GM19043 (cell line): ENCODE measurements around the gene LRPAP1.
"Not testable (repeated sequence)": the region's sequence is repeated elsewhere in the genome, so short reads cannot be mapped to it uniquely, and the experiment has no call there.

Experiments used
- ATAC-seq: cut with Tn5 transposase; IDR thresholded peaks from one replicate; pipeline ENCODE4 v1.9.1; 2021; ENCODE audit warnings: low read depth; ENCODE audit not compliant: unreplicated experiment

Gene LRPAP1

DNA sequence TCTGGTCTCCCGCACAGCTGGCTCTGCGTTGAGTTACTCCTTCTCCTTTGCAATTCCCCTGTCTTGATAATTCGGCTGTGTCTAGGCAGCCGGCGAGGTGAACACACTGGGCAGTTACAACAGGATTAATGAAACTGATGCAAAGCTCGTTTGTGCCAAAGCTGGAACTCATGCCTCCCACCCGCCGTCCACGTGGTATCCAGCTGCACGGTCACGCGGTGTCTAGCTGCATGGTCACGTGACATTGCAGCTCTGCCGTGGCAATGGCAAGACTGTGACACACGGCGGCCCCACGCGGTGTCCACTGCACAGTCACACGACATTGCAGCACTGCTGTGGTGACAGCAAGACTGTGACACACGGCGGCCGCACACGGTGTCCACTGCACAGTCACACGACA lies 31.2 kb upstream of the LRPAP1 start:
- ATAC-seq, result no peak

- not testable (repeated sequence) for ATAC-seq
Observed at GRCh38 chr4:3562127-3562526, 29.9 kb upstream of the LRPAP1 start.

- not testable (repeated sequence) for ATAC-seq
Observed at GRCh38 chr4:3560465-3560864, 28.2 kb upstream of the LRPAP1 start.

- not testable (repeated sequence) for ATAC-seq
Observed at GRCh38 chr4:3559381-3560290, 27.4 kb upstream of the LRPAP1 start.

- not testable (repeated sequence) for ATAC-seq
Observed at GRCh38 chr4:3558514-3558836, 26.3 kb upstream of the LRPAP1 start.

DNA sequence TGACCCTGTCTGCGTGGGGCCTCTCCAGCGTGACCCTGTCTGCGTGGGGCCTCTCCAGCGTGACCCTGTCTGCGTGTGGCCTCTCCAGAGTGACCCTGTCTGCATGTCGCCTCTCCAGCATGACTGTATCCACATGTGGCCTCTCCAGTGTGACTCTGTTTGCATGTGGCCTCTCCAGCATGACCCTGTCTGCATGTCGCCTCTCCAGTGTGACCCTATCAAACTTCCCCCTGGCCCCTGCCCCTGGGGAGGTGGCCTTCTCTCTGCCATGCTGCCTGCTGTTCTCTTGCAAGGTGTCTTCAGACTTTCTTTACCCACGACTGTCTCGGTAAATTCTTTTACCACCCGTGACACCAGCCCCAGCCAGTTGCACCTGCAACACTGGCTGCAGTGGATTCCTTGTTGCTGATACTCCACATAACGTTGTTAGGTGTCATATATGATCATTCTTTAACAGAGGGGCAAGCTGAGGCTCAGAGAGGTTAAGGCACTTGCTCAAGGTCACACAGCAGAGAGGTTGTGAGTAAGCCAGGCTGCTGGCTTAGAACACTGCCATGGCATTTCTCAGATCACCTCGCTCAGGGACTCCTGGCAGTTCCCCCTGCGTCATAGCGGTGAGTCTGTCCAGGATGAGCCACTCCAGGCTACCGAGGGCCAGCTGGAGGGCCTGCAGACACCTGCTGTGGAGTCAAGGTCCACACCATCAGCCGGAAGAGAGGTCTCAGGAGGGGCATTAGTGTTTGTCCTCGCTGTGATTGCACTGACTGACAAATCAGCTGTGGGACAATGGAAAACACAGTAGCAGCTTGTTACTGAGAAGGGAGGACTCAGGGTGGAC lies 25.7 kb upstream of the LRPAP1 start:
- not testable (repeated sequence) for ATAC-seq

DNA sequence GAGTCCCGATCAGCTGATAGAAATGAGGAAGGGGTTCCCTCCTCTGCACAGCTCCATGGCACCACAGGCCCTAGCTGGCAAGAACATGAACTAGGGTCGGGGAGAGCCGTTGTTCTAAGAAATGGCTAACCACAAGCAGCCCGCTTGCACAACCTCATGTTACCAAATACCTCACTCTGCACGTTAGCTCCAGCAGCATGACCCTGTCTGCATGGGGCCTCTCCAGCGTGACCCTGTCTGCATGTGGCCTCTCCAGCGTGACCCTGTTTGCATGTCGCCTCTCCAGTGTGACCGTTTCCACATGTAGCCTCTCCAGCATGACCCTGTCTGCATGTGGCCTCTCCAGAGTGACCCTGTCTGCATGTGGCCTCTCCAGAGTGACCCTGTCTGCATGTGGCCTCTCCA lies 24.9 kb upstream of the LRPAP1 start:
- not testable (repeated sequence) for ATAC-seq

GRCh38 chr4:3556244-3556867 lies 24.1 kb upstream of the LRPAP1 start:
- ATAC-seq, result not testable (repeated sequence)

DNA sequence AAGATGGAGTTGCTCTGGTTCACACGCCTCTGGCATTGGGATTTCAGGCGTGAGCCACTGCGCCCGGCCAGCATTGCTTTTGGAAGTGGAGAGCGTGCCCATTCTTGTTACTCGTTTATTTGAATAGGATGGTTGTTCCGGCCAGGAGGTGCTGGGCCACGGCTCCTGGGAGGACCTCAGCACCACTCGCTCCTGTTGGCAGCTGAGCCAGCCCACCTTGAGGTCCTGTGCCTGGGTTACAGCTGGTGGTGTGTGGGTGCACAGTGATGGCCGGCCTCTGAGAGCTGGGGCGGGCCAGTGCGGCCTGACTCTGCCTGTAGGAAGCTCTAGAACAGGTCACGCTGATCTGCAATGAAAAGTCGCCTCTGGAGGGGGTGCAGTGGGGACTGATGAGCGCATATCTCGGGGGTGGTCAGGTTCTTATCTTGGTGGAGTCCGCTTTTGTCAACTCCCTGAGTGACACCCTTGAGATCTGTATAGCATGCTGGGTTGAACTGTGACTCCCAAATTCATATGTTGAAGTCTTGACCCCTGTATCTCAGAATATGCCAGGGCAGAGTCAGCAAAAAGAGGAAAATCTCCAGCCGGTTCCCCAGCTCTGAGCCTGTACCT lies 23.3 kb upstream of the LRPAP1 start:
- not testable (repeated sequence) for ATAC-seq

- ATAC-seq, result not testable (repeated sequence)
Observed at GRCh38 chr4:3551366-3551765, 19.1 kb upstream of the LRPAP1 start.

- ATAC-seq, result not testable (repeated sequence)
Observed at GRCh38 chr4:3550792-3551325, 18.6 kb upstream of the LRPAP1 start.

DNA sequence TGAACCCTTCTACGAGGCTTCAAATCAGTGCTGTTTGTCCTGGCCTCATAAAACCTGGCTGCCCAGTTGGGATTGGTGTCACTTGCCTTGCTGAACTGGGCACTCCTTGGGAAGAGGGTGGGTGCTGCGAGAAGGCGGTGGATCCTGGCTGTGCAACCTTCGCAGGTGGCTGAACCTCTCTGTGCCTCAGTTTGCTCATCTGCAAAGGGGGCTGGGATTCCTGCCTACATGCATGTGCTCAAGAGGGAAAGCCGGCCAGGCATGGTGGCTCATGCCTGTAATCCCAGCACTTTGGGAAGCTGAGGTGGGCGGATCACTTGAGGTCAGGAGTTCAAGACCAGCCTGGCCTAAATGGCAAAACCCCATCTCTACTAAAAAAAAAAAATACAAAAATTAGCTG lies 17.8 kb upstream of the LRPAP1 start:
- ATAC-seq, result not testable (repeated sequence)

GRCh38 chr4:3549694-3550001 lies 17.4 kb upstream of the LRPAP1 start:
- not testable (repeated sequence) for ATAC-seq

DNA sequence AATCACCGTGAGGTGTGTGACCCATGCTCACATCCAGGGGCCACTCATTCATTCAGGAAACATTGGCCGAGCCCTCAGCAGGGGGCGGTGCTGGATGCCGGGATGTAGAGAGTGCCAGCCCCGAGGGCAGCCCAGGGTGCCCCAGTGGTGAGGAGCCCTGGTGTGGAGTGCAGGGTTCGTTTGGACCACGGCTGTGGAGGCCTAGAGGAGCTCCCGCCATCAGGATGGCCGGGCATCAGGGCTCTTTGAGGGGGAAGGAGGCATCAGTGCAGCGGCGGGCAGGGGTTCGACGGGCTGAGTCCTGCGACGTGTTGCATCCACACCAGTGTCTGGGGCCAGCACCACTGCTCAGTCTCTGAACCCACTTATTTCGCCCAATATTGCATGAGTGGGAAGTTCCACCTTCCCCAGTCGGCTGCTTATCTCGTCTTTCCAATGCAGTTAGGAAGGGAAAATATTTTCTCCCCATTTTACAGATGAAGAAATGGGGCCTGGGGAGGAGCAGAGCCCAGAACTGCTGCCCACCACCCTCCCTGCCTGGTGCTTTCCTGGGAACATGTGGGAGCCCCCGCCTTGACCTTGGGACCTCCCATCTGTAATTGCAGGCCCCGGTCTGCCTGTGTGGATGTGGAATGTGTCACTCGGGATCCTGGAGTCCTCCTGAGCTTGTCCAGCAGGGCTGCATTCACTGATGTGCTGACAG lies 16.9 kb upstream of the LRPAP1 start:
- ATAC-seq, result not testable (repeated sequence)

- ATAC-seq, result not testable (repeated sequence)
Observed at GRCh38 chr4:3546721-3547120, 14.5 kb upstream of the LRPAP1 start.

GRCh38 chr4:3545351-3545750 lies 13.1 kb upstream of the LRPAP1 start:
- ATAC-seq, result not testable (repeated sequence)

DNA sequence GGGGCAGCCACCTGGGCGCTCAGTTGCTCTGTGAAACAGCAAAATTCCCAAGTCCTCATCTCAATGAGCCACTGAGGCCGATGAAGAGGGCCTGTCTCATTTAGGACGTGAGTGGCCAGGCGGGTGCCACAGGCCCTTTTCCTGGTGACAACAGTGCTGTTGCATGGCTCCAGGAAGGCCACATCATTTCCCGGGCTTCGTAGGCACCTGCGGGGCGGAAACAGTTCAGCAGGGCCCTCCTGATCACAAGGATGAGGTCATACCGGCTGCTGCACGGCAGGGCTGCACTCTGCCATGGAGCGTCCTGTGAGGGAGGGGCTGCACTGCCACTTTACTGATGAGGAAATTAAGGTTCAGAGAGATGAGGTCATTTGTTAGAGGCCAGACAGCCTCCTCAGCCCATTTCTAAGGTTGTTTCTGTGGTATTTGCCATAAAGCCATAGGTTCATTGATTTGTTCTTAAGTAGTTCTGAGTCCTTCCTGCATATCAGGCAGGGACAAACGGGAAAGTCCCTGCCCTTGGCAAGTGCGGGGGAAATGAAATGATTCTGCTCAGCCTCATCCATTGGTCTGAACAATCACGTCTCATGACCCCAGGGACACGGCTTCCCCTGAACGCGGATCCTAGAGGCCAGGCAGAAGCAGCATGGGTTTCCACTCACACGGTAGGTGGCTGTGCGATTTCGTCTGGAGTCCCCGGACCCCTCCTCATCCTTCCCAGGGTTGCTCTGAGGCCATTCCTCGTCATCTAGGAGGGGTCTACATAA lies 12.2 kb upstream of the LRPAP1 start:
- ATAC-seq, result not testable (repeated sequence)

DNA sequence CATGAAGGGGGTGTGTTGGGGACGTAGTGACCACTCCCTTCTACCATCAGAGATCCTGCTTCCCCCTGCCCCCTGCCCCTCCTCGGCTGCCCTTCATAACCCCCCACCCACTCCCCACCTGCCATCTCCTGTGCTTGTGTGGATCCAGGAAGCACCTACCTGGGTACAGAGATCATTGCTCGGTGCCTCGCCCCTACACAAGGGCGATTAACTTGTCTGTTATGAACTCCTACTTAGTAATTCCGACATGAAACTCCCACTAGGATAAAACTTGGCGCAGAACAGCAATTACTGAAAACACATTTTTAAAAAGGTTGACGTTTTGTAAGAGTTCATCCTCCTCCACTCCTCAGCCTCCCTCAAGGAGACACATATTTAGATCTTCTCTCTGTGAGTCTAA lies 11.2 kb upstream of the LRPAP1 start:
- ATAC-seq, result not testable (repeated sequence)

GRCh38 chr4:3538906-3539305 lies 6.7 kb upstream of the LRPAP1 start:
- not testable (repeated sequence) for ATAC-seq
